Panc1 (cell line): ENCODE results near the gene FRMD4A. TPM values are rescaled to one million over a fixed set of nuclear protein-coding genes. Genes with fewer than 3 reads are reported as not detected.
A peak's percentile ranks its signal among the peaks of the same experiment; 100 is the strongest.

Experiments used
- ATAC-seq: fragments of 200-7000 bp; cut with Tn5 transposase; 2 replicates; pipeline ENCODE4 v1.9.1; 2020; ENCODE audit warnings: mild to moderate bottlenecking, moderate library complexity
- BruUV-seq: library from RNA; stranded (reverse); fragments of 400-500 nt; replicated peaks from 2 replicates; lab custom pipeline; 2021; lab: Mats Ljungman, UMichigan
- CTCF ChIA-PET: fragments of 300-600 bp; sonication (Branson Sonifier 250); formaldehyde crosslinking; loops from one replicate; lab custom pipeline; 2022; ENCODE audit warnings: antibody characterized with exemption; lab: Charles Lee
- POLR2A ChIA-PET: fragments of 300-600 bp; sonication (Branson Sonifier 250); formaldehyde crosslinking; loops from one replicate; lab custom pipeline; 2022; ENCODE audit warnings: antibody characterized with exemption; lab: Charles Lee
- DNase-seq: peaks from one replicate; pipeline ENCODE4 v3.0.0-alpha.2; 2010; ENCODE audit warnings: low read depth, low spot score
- H3K27ac ChIP-seq: 2 replicates; pipeline ENCODE4 v1.5.1; 2011; ENCODE audit warnings: mild to moderate bottlenecking, low read length, inconsistent platforms
- H3K27me3 ChIP-seq: fragments of 200-500 bp; sonication (Bioruptor generic); 2 replicates; pipeline ENCODE4 v1.6.0; 2014; ENCODE audit warnings: low read length, inconsistent platforms; ENCODE audit not compliant: control insufficient read depth, insufficient read depth
- H3K36me3 ChIP-seq: fragments of 200-500 bp; sonication (Bioruptor generic); 2 replicates; pipeline ENCODE4 v1.5.1; 2014; ENCODE audit warnings: inconsistent platforms, mild to moderate bottlenecking, low read length, moderate library complexity; ENCODE audit not compliant: control insufficient read depth, insufficient read depth
- H3K4me1 ChIP-seq: 2 replicates; pipeline ENCODE4 v1.5.1; 2011; ENCODE audit warnings: inconsistent platforms, mild to moderate bottlenecking, low read length, moderate library complexity; ENCODE audit not compliant: control insufficient read depth, insufficient read depth
- H3K4me3 ChIP-seq, 2 experiments: 2 replicates each; pipeline ENCODE4 v1.5.1; 2011 to 2012; ENCODE audit warnings: low read depth in 2 of 2, low read length in 2 of 2, mild to moderate bottlenecking in 2 of 2, inconsistent platforms in 1 of 2, moderate library complexity in 1 of 2
- H3K9me3 ChIP-seq: fragments of 200-500 bp; sonication (Bioruptor generic); 2 replicates; pipeline ENCODE4 v1.5.1; 2014; ENCODE audit warnings: low read depth, mild to moderate bottlenecking, inconsistent platforms, low read length, moderate library complexity; ENCODE audit not compliant: control insufficient read depth, insufficient read depth
- POLR2AphosphoS5 ChIP-seq: IDR thresholded peaks from 2 replicates; pipeline ENCODE4 v1.6.1; 2012; ENCODE audit warnings: mild to moderate bottlenecking, low read depth, low read length, moderate library complexity
- SIN3A ChIP-seq: IDR thresholded peaks from 2 replicates; pipeline ENCODE4 v1.6.1; 2012; ENCODE audit warnings: low read depth, mild to moderate bottlenecking, low read length, moderate library complexity, borderline replicate concordance; ENCODE audit not compliant: insufficient read depth
- TCF7L2 ChIP-seq: IDR thresholded peaks from 2 replicates; pipeline ENCODE4 v1.6.1; 2011; ENCODE audit warnings: mild to moderate bottlenecking, low read depth, low read length, inconsistent platforms
- in situ Hi-C: cut with HindIII; loops from 2 replicates; pipeline ENCODE4 v1.10.0; 2016; ENCODE audit warnings: low sequenced_read_pairs, low pct_unique_long_range_greater_than_20kb
- intact Hi-C: fragments of 100-400 bp; cut with micrococcal nuclease; formaldehyde crosslinking; loops from one replicate; pipeline ENCODE4 v1.10.0; 2022; ENCODE audit not compliant: unreplicated experiment
- total RNA-seq: library from RNA; stranded (reverse); gene quantifications from one replicate; pipeline ENCODE4 v1.2.1, GENCODE V29; 2021; ENCODE audit not compliant: unreplicated experiment
- TF ChIP-seq, protein P1 (sequence below): fragments of 450-650 bp; IDR thresholded peaks from 2 replicates; pipeline ENCODE4 v1.5.1; 2017; ENCODE audit warnings: mild to moderate bottlenecking
- TF ChIP-seq, protein P2 (sequence below), 2 experiments: IDR thresholded peaks; 2 replicates each; pipeline ENCODE4 v1.6.1; 2011 to 2012; ENCODE audit warnings: low read depth in 2 of 2, control low read depth in 1 of 2, low read length in 1 of 2, mild to moderate bottlenecking in 1 of 2, moderate library complexity in 1 of 2; ENCODE audit not compliant: insufficient read depth in 1 of 2

FRMD4A gene
- total RNA-seq, 1 experiment from 2014 or later, result 7.1 TPM

DNA sequence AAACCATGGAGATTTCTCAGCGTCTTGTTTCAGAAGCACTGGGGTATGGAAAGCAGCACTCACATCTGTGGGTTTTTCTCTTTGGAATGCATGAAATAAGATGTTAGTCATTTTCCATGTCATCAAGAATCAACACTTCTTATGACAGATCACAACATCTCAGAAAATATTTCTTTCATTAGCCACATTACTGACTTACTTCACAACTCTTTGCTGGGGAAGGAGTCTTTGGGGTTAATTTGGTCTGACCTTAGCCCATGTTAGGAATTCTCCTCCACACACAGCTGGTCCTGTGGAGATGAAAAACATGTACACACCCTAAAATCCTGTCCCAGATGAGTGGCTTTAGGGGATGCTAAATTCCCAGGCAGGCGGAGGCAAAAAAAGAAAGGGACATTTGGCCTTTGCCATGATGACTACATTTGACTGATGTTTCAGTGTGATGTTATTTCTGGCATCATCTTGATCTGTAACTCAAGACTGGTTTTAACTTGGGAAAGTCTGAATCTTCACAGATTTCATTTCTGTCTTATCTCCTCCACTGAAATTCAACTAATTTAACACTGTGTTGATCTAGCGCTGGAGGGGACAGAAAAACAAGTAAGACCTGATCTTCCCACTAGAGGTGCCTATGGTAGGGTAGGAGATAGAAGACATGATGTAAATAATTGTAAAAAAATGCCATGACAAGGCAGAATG lies 380.7 kb downstream of the FRMD4A start:
- no peak overlapping the region for H3K27ac ChIP-seq
- H3K36me3 ChIP-seq, result no peaks in the 10 kb centered on the region
- peak; percentile 69 for DNase-seq
- ChIA-PET POLR2A (no interaction called here), CTCF (no interaction called here)
- no peaks in the 10 kb centered on the region for H3K27me3 ChIP-seq
- ATAC-seq, result peak; percentile 26; the same call in 1 of the 2 replicates
- no peaks in the 10 kb centered on the region for H3K9me3 ChIP-seq
- H3K4me1 ChIP-seq, result no peaks in the 10 kb centered on the region
- in situ Hi-C loops, result no loop called here
- TF ChIP-seq SIN3A, result no peak
- TF ChIP-seq TCF7L2, result no peak
- TF ChIP-seq, protein P1, sequence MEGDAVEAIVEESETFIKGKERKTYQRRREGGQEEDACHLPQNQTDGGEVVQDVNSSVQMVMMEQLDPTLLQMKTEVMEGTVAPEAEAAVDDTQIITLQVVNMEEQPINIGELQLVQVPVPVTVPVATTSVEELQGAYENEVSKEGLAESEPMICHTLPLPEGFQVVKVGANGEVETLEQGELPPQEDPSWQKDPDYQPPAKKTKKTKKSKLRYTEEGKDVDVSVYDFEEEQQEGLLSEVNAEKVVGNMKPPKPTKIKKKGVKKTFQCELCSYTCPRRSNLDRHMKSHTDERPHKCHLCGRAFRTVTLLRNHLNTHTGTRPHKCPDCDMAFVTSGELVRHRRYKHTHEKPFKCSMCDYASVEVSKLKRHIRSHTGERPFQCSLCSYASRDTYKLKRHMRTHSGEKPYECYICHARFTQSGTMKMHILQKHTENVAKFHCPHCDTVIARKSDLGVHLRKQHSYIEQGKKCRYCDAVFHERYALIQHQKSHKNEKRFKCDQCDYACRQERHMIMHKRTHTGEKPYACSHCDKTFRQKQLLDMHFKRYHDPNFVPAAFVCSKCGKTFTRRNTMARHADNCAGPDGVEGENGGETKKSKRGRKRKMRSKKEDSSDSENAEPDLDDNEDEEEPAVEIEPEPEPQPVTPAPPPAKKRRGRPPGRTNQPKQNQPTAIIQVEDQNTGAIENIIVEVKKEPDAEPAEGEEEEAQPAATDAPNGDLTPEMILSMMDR, result no peak
- no peak for TF ChIP-seq POLR2AphosphoS5
- TF ChIP-seq, protein P2, sequence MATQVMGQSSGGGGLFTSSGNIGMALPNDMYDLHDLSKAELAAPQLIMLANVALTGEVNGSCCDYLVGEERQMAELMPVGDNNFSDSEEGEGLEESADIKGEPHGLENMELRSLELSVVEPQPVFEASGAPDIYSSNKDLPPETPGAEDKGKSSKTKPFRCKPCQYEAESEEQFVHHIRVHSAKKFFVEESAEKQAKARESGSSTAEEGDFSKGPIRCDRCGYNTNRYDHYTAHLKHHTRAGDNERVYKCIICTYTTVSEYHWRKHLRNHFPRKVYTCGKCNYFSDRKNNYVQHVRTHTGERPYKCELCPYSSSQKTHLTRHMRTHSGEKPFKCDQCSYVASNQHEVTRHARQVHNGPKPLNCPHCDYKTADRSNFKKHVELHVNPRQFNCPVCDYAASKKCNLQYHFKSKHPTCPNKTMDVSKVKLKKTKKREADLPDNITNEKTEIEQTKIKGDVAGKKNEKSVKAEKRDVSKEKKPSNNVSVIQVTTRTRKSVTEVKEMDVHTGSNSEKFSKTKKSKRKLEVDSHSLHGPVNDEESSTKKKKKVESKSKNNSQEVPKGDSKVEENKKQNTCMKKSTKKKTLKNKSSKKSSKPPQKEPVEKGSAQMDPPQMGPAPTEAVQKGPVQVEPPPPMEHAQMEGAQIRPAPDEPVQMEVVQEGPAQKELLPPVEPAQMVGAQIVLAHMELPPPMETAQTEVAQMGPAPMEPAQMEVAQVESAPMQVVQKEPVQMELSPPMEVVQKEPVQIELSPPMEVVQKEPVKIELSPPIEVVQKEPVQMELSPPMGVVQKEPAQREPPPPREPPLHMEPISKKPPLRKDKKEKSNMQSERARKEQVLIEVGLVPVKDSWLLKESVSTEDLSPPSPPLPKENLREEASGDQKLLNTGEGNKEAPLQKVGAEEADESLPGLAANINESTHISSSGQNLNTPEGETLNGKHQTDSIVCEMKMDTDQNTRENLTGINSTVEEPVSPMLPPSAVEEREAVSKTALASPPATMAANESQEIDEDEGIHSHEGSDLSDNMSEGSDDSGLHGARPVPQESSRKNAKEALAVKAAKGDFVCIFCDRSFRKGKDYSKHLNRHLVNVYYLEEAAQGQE (IDR thresholded peaks at IDR 0.05; ENCODE audit: insufficient read depth in 1 of 2, low read depth in 2 of 2, low read length in 1 of 2), result no peak
- H3K4me3 ChIP-seq, result no peak overlapping the region
- no TSS peak for BruUV-seq
- intact Hi-C loops, result no loop called here

DNA sequence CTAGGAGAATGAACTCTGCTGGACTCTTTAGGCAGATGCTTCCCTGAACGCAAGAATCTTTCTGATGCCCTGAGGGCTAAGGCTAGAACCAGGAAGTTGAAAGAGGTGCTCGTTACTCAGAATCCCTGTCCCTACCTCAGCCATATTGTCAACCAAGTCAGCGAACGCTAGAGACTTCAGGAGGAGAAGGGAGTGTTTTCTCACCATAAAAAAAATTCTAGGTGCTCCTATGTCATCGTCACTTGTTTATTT lies 384.6 kb downstream of the FRMD4A start:
- Histone ChIP-seq H3K36me3 (no peaks in the 10 kb centered on the region), H3K4me3 (no peak overlapping the region), H3K4me1 (no peaks in the 10 kb centered on the region), H3K9me3 (no peaks in the 10 kb centered on the region), H3K27ac (no peak overlapping the region), H3K27me3 (no peaks in the 10 kb centered on the region)
- TF ChIP-seq POLR2AphosphoS5 (no peak), SIN3A (no peak), TCF7L2 (no peak)
- TF ChIP-seq, protein P2 (IDR thresholded peaks at IDR 0.05; ENCODE audit: insufficient read depth in 1 of 2, low read depth in 2 of 2, low read length in 1 of 2), result no peak
- TF ChIP-seq, protein P1, result no peak
- intact Hi-C loops (no loop called here), in situ Hi-C loops (no loop called here)
- no TSS peak for BruUV-seq
- no peak for ATAC-seq
- POLR2A ChIA-PET, result no interaction called here
- no peak for DNase-seq
- CTCF ChIA-PET, result no interaction called here
